ENCODE data around the gene CPA2. TPM values are rescaled to one million over a fixed set of nuclear protein-coding genes. Genes with fewer than 3 reads are reported as not detected.

CPA2 gene
- polyA plus RNA-seq, 1 of the 3 experiments (the other 2 are of a cell fraction), result 0.03 TPM

DNA sequence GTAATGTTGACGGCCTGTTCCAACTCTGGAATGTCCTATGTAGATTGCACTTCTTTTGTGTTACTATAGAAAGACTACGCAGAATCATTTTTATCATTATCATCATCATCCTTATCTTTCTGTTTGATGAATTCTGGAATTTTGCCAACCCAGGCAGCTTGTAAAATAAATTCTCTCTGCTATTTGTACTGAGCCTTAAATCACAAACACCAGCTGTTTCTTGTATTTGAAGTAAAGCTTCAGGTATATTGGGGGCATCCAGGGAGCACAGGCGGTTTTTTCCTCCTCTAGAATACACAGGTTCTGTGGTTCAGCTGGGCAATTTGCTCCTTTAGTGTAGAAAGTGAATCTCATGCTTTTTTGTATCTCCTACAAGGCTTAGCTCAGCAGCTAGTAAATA lies 63.0 kb downstream of the CPA2 start:
- peaks cover 0 to 7% of the 10 kb centered on the region in 2 experiments; a peak in 3 of 4 replicates for H3K4me1 ChIP-seq (ENCODE audit: control insufficient read depth in 1 of 2, insufficient read depth in 2 of 2, low read depth in 1 of 2, low read length in 1 of 2)
- POLR2A ChIA-PET, result no interaction called here
- H3K9me3 ChIP-seq, result no peaks in the 10 kb centered on the region
- no peak overlapping the region for H3K4me2 ChIP-seq
- no peaks in the 10 kb centered on the region for H3K36me3 ChIP-seq (replicated peaks in 1 of 2; ENCODE audit: control insufficient read depth in 1 of 2, insufficient read depth in 2 of 2, low read length in 1 of 2)
- H3K79me2 ChIP-seq (ENCODE audit: insufficient read depth), result no peaks in the 10 kb centered on the region
- peaks cover 2% of the 10 kb centered on the region for H3F3A ChIP-seq (replicated peaks; ENCODE audit: insufficient read depth)
- H3K4me3 ChIP-seq (ENCODE audit: low read depth in 2 of 2, low read length in 1 of 2), result no peak overlapping the region
- DNase-seq, result no peak
- TF ChIP-seq GATA2 (CRISPR knock-in tag; IDR thresholded peaks at IDR 0.05), result 0 out of 2 replicates have a peak, but pooled peaks have one; percentile 25
- no peak for TF ChIP-seq TCF12 (IDR thresholded peaks at IDR 0.05)
- H3K27me3 ChIP-seq (ENCODE audit: insufficient read depth), result no peaks in the 10 kb centered on the region
- no peak overlapping the region for H2AFZ ChIP-seq (ENCODE audit: low read depth)
- H4K20me1 ChIP-seq (ENCODE audit: insufficient read depth), result no peaks in the 10 kb centered on the region
- H3K9me2 ChIP-seq, result no peaks in the 10 kb centered on the region
- no peak overlapping the region for H3K27ac ChIP-seq (ENCODE audit: low read depth in 2 of 2, low read length in 1 of 2)
- WGBS (ENCODE audit: low lambda C conversion rate), result 81% methylated on average over 3 of the region's 3 CpGs
- H3K9ac ChIP-seq, result no peak overlapping the region
- CTCF ChIA-PET, result interaction anchor here (0.8 to 1.5 kb wide), 3 partner anchors 9 to 429 kb away, joined by 3 read pairs; no protein-coding TSS in a partner anchor

- Histone ChIP-seq H3K9ac (no peak overlapping the region), H3K9me3 (no peaks in the 10 kb centered on the region), H3F3A (replicated peaks; ENCODE audit: insufficient read depth) (no peaks in the 10 kb centered on the region), H3K4me2 (no peak overlapping the region), H3K27me3 (ENCODE audit: insufficient read depth) (no peaks in the 10 kb centered on the region), H3K9me2 (no peaks in the 10 kb centered on the region), H3K36me3 (replicated peaks in 1 of 2; ENCODE audit: control insufficient read depth in 1 of 2, insufficient read depth in 2 of 2, low read length in 1 of 2) (no peaks in the 10 kb centered on the region), H3K4me1 (ENCODE audit: control insufficient read depth in 1 of 2, insufficient read depth in 2 of 2, low read depth in 1 of 2, low read length in 1 of 2) (peaks cover 0 to 7% of the 10 kb centered on the region in 2 experiments; a peak in 2 of 4 replicates), H3K27ac (ENCODE audit: low read depth in 2 of 2, low read length in 1 of 2) (no peak overlapping the region), H4K20me1 (ENCODE audit: insufficient read depth) (no peaks in the 10 kb centered on the region), H3K79me2 (ENCODE audit: insufficient read depth) (no peaks in the 10 kb centered on the region), H3K4me3 (ENCODE audit: low read depth in 2 of 2, low read length in 1 of 2) (no peak overlapping the region), H2AFZ (ENCODE audit: low read depth) (no peak overlapping the region)
- CTCF ChIA-PET, result interaction anchor here (0.5 to 1.1 kb wide), 6 partner anchors 8 to 426 kb away, joined by 3 to 5 read pairs (median 3); no protein-coding TSS in a partner anchor
- TF ChIP-seq EP300 (IDR thresholded peaks at IDR 0.05; ENCODE audit: borderline replicate concordance in 1 of 2, low read depth in 1 of 2, low read length in 1 of 2) (no peak), GATA2 (CRISPR knock-in tag; IDR thresholded peaks at IDR 0.05) (peak; percentile 47)
- TF ChIP-seq, protein P1, sequence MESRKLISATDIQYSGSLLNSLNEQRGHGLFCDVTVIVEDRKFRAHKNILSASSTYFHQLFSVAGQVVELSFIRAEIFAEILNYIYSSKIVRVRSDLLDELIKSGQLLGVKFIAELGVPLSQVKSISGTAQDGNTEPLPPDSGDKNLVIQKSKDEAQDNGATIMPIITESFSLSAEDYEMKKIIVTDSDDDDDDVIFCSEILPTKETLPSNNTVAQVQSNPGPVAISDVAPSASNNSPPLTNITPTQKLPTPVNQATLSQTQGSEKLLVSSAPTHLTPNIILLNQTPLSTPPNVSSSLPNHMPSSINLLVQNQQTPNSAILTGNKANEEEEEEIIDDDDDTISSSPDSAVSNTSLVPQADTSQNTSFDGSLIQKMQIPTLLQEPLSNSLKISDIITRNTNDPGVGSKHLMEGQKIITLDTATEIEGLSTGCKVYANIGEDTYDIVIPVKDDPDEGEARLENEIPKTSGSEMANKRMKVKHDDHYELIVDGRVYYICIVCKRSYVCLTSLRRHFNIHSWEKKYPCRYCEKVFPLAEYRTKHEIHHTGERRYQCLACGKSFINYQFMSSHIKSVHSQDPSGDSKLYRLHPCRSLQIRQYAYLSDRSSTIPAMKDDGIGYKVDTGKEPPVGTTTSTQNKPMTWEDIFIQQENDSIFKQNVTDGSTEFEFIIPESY (IDR thresholded peaks at IDR 0.05; ENCODE audit: borderline replicate concordance, low read depth), result no peak
- POLR2A ChIA-PET, result interaction anchor here (0.6 kb wide), 1 partner anchor 263 kb away, joined by 3 read pairs; no protein-coding TSS in a partner anchor
- DNase-seq, result no peak
- WGBS (ENCODE audit: low lambda C conversion rate), result 76% methylated on average over 4 of the region's 4 CpGs
These were observed 65.8 kb downstream of the CPA2 start for GRCh38 chr7:130332259-130333053.

DNA sequence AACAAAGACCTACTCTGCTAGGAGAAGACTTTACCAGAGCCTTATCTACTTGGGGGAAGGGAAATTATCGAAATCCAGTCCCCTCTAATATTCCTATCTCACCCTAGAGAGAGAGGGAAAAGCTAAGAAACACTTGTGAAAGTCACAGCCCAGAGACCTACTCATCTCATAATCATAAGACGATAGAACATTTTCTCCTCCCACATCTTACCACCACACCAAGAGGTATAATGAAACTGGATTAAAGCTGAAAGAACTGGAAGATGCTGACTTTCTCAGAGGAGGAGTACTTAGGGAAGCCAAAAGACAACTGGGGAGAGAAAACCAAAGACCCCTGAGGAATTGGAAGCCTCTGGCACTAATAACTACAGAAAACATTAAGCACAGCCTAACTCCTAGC lies 67.2 kb downstream of the CPA2 start:
- DNase-seq, result no peak
- no peaks in the 10 kb centered on the region for H3K27me3 ChIP-seq (ENCODE audit: insufficient read depth)
- H3F3A ChIP-seq (replicated peaks; ENCODE audit: insufficient read depth), result no peaks in the 10 kb centered on the region
- H4K20me1 ChIP-seq (ENCODE audit: insufficient read depth), result no peaks in the 10 kb centered on the region
- H2AFZ ChIP-seq (ENCODE audit: low read depth), result no peak overlapping the region
- H3K4me3 ChIP-seq (ENCODE audit: low read depth in 2 of 2, low read length in 1 of 2), result no peak overlapping the region
- H3K79me2 ChIP-seq (ENCODE audit: insufficient read depth), result no peaks in the 10 kb centered on the region
- no peaks in the 10 kb centered on the region for H3K36me3 ChIP-seq (replicated peaks in 1 of 2; ENCODE audit: control insufficient read depth in 1 of 2, insufficient read depth in 2 of 2, low read length in 1 of 2)
- H3K9ac ChIP-seq, result no peak overlapping the region
- H3K4me2 ChIP-seq, result no peak overlapping the region
- no peaks in the 10 kb centered on the region for H3K9me3 ChIP-seq
- POLR2A ChIA-PET, result no interaction called here
- CTCF ChIA-PET, result no interaction called here
- H3K9me2 ChIP-seq, result no peaks in the 10 kb centered on the region
- TF ChIP-seq MAX (IDR thresholded peaks at IDR 0.05; ENCODE audit: low read depth), result no peak
- no peak for TF ChIP-seq EZH2phosphoT487 (IDR thresholded peaks at IDR 0.05; ENCODE audit: borderline replicate concordance, low read depth)
- TF ChIP-seq REST (IDR thresholded peaks at IDR 0.05; ENCODE audit: low read depth, low read length), result no peak
- TF ChIP-seq NRF1 (IDR thresholded peaks at IDR 0.05; ENCODE audit: low read depth, low read length), result no peak
- no peak for TF ChIP-seq JUND (IDR thresholded peaks at IDR 0.05)
- no peak for TF ChIP-seq POLR2AphosphoS5 (IDR thresholded peaks at IDR 0.05; ENCODE audit: low read depth, low read length)
- TF ChIP-seq NFIC (IDR thresholded peaks at IDR 0.05; ENCODE audit: borderline replicate concordance), result no peak
- no peak for TF ChIP-seq CHD2 (IDR thresholded peaks at IDR 0.05; ENCODE audit: low read length, partially characterized antibody)
- TF ChIP-seq ELF1 (IDR thresholded peaks at IDR 0.05), result no peak
- WGBS (ENCODE audit: low lambda C conversion rate), result 67% methylated on average over 2 of the region's 2 CpGs
- H3K4me1 ChIP-seq (ENCODE audit: control insufficient read depth in 1 of 2, insufficient read depth in 2 of 2, low read depth in 1 of 2, low read length in 1 of 2), result peaks cover 0 to 7% of the 10 kb centered on the region in 2 experiments; a peak in 2 of 4 replicates
- H3K27ac ChIP-seq (ENCODE audit: low read depth in 2 of 2, low read length in 1 of 2), result no peak overlapping the region
